Lower lobe of right lung (tissue), 2 donors: ENCODE results near the gene RAMP1. TPM values are rescaled to one million over a fixed set of nuclear protein-coding genes. Genes with fewer than 3 reads are reported as not detected.
"Not testable (repeated sequence)": the region's sequence is repeated elsewhere in the genome, so short reads cannot be mapped to it uniquely, and the experiment has no call there.

Source experiments
- ATAC-seq, 2 donors: fragments of 200-7000 bp; cut with Tn5 transposase; one replicate each; pipeline ENCODE4 v1.9.1; 2020 to 2022; ENCODE audit warnings: mild to moderate bottlenecking in 2 of 2, moderate library complexity in 2 of 2
- DNase-seq: peaks from one replicate; pipeline ENCODE4 v3.0.0-alpha.2; 2020
- H3K27ac ChIP-seq: fragments of 200-600 bp; one replicate; pipeline ENCODE4 v1.8.0; 2022
- H3K27me3 ChIP-seq: fragments of 200-600 bp; one replicate; pipeline ENCODE4 v1.8.0; 2022; ENCODE audit warnings: low read depth
- H3K36me3 ChIP-seq: fragments of 200-600 bp; one replicate; pipeline ENCODE4 v1.8.0; 2022; ENCODE audit warnings: mild to moderate bottlenecking
- H3K4me1 ChIP-seq: fragments of 200-600 bp; one replicate; pipeline ENCODE4 v1.8.0; 2022
- H3K4me3 ChIP-seq: fragments of 200-600 bp; one replicate; pipeline ENCODE4 v1.8.0; 2022; ENCODE audit warnings: mild to moderate bottlenecking
- H3K9me3 ChIP-seq: fragments of 200-600 bp; one replicate; pipeline ENCODE4 v1.8.0; 2022
- intact Hi-C: fragments of 100-400 bp; cut with DNase I; formaldehyde crosslinking; loops from one replicate; pipeline ENCODE4 v1.11.0; 2022
- total RNA-seq: library from RNA; stranded (reverse); fragmentation: NEBNext Ultra II Directional; extraction: Animal tissue kit (Norgen Biotek cat#: 25700); gene quantifications from one replicate; pipeline ENCODE4 v1.2.1, GENCODE V29; 2021
- TF ChIP-seq, protein P1 (sequence below): fragments of 200-600 bp; IDR thresholded peaks from one replicate; pipeline ENCODE4 v1.8.0; 2022; ENCODE audit warnings: antibody characterized with exemption, mild to moderate bottlenecking
- donor health status: DM: no; HTN: yes; CAD: no; lungs with severe emphysema.

Gene RAMP1
- total RNA-seq, 1 donor from 2014 or later: 5.1 TPM

- DNase-seq (no peak), ATAC-seq (no peak)
- TF ChIP-seq, protein P1, sequence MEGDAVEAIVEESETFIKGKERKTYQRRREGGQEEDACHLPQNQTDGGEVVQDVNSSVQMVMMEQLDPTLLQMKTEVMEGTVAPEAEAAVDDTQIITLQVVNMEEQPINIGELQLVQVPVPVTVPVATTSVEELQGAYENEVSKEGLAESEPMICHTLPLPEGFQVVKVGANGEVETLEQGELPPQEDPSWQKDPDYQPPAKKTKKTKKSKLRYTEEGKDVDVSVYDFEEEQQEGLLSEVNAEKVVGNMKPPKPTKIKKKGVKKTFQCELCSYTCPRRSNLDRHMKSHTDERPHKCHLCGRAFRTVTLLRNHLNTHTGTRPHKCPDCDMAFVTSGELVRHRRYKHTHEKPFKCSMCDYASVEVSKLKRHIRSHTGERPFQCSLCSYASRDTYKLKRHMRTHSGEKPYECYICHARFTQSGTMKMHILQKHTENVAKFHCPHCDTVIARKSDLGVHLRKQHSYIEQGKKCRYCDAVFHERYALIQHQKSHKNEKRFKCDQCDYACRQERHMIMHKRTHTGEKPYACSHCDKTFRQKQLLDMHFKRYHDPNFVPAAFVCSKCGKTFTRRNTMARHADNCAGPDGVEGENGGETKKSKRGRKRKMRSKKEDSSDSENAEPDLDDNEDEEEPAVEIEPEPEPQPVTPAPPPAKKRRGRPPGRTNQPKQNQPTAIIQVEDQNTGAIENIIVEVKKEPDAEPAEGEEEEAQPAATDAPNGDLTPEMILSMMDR: no peak
- Histone ChIP-seq H3K27ac (no peak overlapping the region), H3K27me3 (no peaks in the 10 kb centered on the region), H3K9me3 (no peaks in the 10 kb centered on the region), H3K4me1 (no peaks in the 10 kb centered on the region), H3K36me3 (no peaks in the 10 kb centered on the region), H3K4me3 (no peak overlapping the region)
- intact Hi-C loops: no loop called here
These were observed 24.1 kb upstream of the RAMP1 start for GRCh38 chr2:237835372-237835771.

- no peaks in the 10 kb centered on the region for H3K9me3 ChIP-seq
- no peak for ATAC-seq
- TF ChIP-seq, protein P1: no peak
- H3K4me3 ChIP-seq: no peak overlapping the region
- intact Hi-C loops: no loop called here
- H3K4me1 ChIP-seq: no peaks in the 10 kb centered on the region
- no peaks in the 10 kb centered on the region for H3K27me3 ChIP-seq
- no peak for DNase-seq
- no peaks in the 10 kb centered on the region for H3K36me3 ChIP-seq
- no peak overlapping the region for H3K27ac ChIP-seq
These were observed 18.4 kb upstream of the RAMP1 start for GRCh38 chr2:237841051-237841450.

- DNase-seq, H3K4me1 ChIP-seq, ATAC-seq, H3K27ac ChIP-seq, H3K36me3 ChIP-seq, H3K27me3 ChIP-seq, H3K4me3 ChIP-seq, H3K9me3 ChIP-seq, intact Hi-C loops: not testable (repeated sequence)
These were observed 10.5 kb upstream of the RAMP1 start for GRCh38 chr2:237848940-237849339.

DNA sequence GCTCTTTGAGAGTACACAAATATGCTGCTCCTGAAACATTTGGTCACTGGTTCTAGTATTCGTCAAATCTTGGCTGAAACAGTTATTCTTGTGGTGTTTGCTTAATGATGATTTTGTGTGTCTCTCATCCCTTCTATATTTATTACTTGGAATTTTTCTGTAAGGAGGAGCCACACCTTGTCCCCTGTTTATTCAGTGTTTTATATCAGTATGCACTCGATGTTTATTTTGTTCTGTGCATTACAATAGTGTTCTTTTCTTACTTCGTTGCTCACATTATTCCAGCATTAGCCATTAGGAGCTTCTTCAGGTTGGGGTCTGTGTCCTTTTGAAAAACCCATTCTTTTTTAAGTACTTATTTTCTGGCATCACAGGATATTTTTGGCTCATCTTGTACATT is 5.1 kb upstream of the RAMP1 start:
- TF ChIP-seq, protein P1: no peak
- no peak for ATAC-seq
- no peak overlapping the region for H3K27ac ChIP-seq
- H3K36me3 ChIP-seq: no peaks in the 10 kb centered on the region
- no peak for DNase-seq
- peaks cover 9% of the 10 kb centered on the region for H3K4me1 ChIP-seq
- intact Hi-C loops: no loop called here
- H3K4me3 ChIP-seq: no peak overlapping the region
- no peaks in the 10 kb centered on the region for H3K9me3 ChIP-seq
- H3K27me3 ChIP-seq: peaks cover 9% of the 10 kb centered on the region

- no peaks in the 10 kb centered on the region for H3K9me3 ChIP-seq
- peaks cover 17% of the 10 kb centered on the region for H3K4me1 ChIP-seq
- peaks cover 29% of the 10 kb centered on the region for H3K27me3 ChIP-seq
- no peak overlapping the region for H3K27ac ChIP-seq
- H3K4me3 ChIP-seq: no peak overlapping the region
- DNase-seq (no peak), ATAC-seq (no peak)
- TF ChIP-seq, protein P1: no peak
- intact Hi-C loops: no loop called here
- no peaks in the 10 kb centered on the region for H3K36me3 ChIP-seq
These were observed 1.6 kb upstream of the RAMP1 start for GRCh38 chr2:237857791-237858190.

DNA sequence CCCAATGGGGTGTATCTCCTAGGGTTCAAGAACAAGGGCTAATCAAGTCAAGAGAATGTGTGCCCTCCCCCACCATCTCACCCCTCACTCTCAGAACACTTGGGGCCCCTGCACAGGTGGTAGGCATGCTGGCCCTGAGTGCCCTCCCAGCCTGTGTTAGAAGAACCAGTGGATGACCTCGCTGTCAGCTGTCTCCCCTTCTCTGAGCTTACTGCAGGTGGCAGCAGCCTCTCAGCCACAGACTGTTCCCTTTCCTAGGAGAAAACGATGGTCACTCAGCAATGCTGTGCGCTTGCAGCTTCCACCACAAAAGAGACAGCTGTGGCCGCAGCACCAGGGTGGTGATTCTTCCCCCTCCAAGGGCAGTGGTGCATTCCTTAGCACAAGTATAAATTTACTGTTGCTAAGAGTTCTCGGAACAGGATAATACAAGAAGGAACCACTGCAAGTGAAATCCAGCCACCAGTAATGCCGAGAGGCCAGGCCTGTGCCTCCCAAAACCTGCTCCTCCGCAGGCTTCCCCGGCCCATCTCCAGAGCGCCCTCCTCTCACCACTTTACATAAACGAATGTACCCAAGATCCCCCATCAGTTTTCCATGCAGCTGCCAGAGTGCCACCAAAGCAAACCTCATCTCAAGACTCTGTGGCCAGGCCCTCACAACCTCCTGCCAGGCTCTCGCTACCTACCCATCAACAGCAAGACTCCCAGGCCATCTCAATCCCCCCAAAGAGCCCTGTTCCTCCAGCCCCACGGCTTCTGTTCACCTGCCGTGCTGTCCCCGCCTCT is 935 bp upstream of the RAMP1 start:
- peaks cover 17% of the 10 kb centered on the region for H3K4me1 ChIP-seq
- peak; percentile 72 to 75 for ATAC-seq
- intact Hi-C loops: no loop called here
- TF ChIP-seq, protein P1: peak; percentile 57
- H3K27me3 ChIP-seq: peaks cover 29% of the 10 kb centered on the region
- H3K36me3 ChIP-seq: no peaks in the 10 kb centered on the region
- H3K4me3 ChIP-seq: no peak overlapping the region
- no peaks in the 10 kb centered on the region for H3K9me3 ChIP-seq
- no peak overlapping the region for H3K27ac ChIP-seq
- no peak for DNase-seq
